Naive thymus-derived CD8-positive, alpha-beta T cell (primary cell): ENCODE data around the gene TM9SF2. TPM values are rescaled to one million over a fixed set of nuclear protein-coding genes. Genes with fewer than 3 reads are reported as not detected.
"Not testable (repeated sequence)": the region's sequence is repeated elsewhere in the genome, so short reads cannot be mapped to it uniquely, and the experiment has no call there.

Source experiments
- ATAC-seq, 2 donors: fragments of 150-1000 bp; cut with Tn5 transposase in 1 of 2; sonication (Bioruptor Pico), chemical (Tn5 transposase) in 1 of 2; 1 replicate in 1 of 2; 2 replicates in 1 of 2; pipeline ENCODE4 v1.10.0; 2021; ENCODE audit warnings: mild to moderate bottlenecking in 2 of 2, moderate library complexity in 2 of 2
- POLR2A ChIA-PET: fragments of 350-600 bp; sonication (Branson Sonifier 250); formaldehyde crosslinking; loops from one replicate; lab custom pipeline; 2021; ENCODE audit warnings: antibody characterized with exemption; lab: Charles Lee
- DNase-seq, 10 donors: peaks; one replicate each; pipeline versions ENCODE4 v3.0.0 to v3.0.0-alpha.2; 2020 to 2022
- H3K27ac Mint-ChIP-seq, 10 donors: one replicate each; pipeline ENCODE4 v1.8.0; 2020 to 2022; ENCODE audit warnings: mild to moderate bottlenecking in 10 of 10, mixed read lengths in 10 of 10, moderate library complexity in 4 of 10, inconsistent platforms in 1 of 10
- H3K27me3 Mint-ChIP-seq, 5 donors: one replicate each; pipeline ENCODE4 v1.8.0; 2021 to 2022; ENCODE audit warnings: mixed read lengths in 5 of 5
- H3K36me3 Mint-ChIP-seq, 3 donors: one replicate each; pipeline ENCODE4 v1.8.0; 2020 to 2022; ENCODE audit warnings: mixed read lengths in 3 of 3, mild to moderate bottlenecking in 2 of 3, inconsistent platforms in 1 of 3
- H3K4me1 Mint-ChIP-seq, 4 donors: one replicate each; pipeline ENCODE4 v1.8.0; 2021 to 2022; ENCODE audit warnings: mixed read lengths in 4 of 4
- H3K4me3 Mint-ChIP-seq, 10 donors: one replicate each; pipeline ENCODE4 v1.8.0; 2020 to 2022; ENCODE audit warnings: mild to moderate bottlenecking in 10 of 10, mixed read lengths in 10 of 10, moderate library complexity in 6 of 10, inconsistent platforms in 1 of 10
- H3K9me3 Mint-ChIP-seq, 9 donors: one replicate each; pipeline ENCODE4 v1.8.0; 2020 to 2022; ENCODE audit warnings: mixed read lengths in 9 of 9, mild to moderate bottlenecking in 3 of 9, inconsistent platforms in 1 of 9, moderate library complexity in 1 of 9
- polyA plus RNA-seq, 3 donors: library from polyadenylated mRNA; unstranded; fragments of 300-500 nt; fragmentation: Illumina TruSeq; gene quantifications; one replicate each; pipeline ENCODE4 v1.2.3, GENCODE V29; 2021
- total RNA-seq, 8 experiments: library from RNA in 2 of 8; stranded (reverse) in 2 of 8; gene quantifications; one replicate each; pipeline ENCODE4 v1.2.3 and lab custom pipeline; 2021 to 2026

Gene TM9SF2
- total and polyA plus RNA-seq, 5 experiments from 2014 or later, result 41.5 to 57.4 (median 50.2) TPM

DNA sequence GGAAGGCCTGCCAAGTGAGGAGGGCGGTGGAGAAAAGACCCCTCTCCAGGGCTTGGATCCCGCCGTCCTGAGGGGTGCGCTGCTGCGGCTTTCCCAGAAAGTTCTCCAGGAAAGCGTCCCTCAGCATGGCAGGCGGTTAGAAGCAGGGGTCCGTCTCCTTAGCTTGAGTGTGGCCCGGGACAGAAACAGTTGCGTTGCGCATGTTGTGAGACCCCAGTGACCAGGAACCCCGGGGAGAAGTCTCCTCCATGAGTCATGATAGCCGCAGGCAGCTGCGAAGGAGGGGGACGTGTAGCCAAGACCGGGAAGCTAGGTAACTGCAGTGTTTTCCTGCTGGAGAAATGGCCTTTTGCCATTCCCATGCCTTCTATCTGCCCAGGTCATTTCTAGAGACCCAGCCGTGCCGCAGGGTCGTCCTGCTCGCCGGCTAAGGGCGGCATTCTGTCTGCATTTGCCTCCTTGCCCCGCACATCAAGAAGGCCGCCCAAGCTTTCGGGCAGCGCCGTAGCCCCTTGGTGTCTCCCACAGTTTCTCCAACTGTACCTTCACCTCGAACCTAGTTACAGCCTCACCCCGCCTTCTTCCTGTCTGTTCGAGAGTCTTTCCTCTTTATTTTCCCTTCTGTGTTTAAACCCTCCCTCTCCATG is 64.3 kb downstream of the TM9SF2 start:
- Mint-ChIP-seq H3K27ac (peak overlapping the region in 5 of 10 donors; percentile 34 to 75 (median 63)), H3K9me3 (peaks cover 0 to 17% (median 5%) of the 10 kb centered on the region in 9 donors), H3K36me3 (peaks cover 4 to 48% (median 9%) of the 10 kb centered on the region in 3 donors), H3K27me3 (no peaks in the 10 kb centered on the region), H3K4me1 (peaks cover 9 to 15% (median 12%) of the 10 kb centered on the region in 4 donors), H3K4me3 (peak overlapping the region; percentile 62 to 82 (median 76))
- no peak for DNase-seq
- ATAC-seq, result no peak
- POLR2A ChIA-PET, result interaction anchor here (0.6 to 2.4 kb wide), 4 partner anchors 36 to 131 kb away, joined by 3 to 7 read pairs (median 4); partner anchors contain the start of gene CLYBL

GRCh38 chr13:99566125-99567083 is 65.1 kb downstream of the TM9SF2 start:
- DNase-seq (no peak), ATAC-seq (peak; percentile 33 to 50)
- peak overlapping the region in 8 of 10 donors; percentile 4 to 75 (median 53) for H3K27ac Mint-ChIP-seq
- POLR2A ChIA-PET, result interaction anchor here (0.5 to 0.7 kb wide), 4 partner anchors 35 to 191 kb away, joined by 3 to 7 read pairs (median 4); no protein-coding TSS in a partner anchor
- peaks cover 9 to 15% (median 12%) of the 10 kb centered on the region in 4 donors for H3K4me1 Mint-ChIP-seq
- peaks cover 0 to 20% (median 5%) of the 10 kb centered on the region in 9 donors for H3K9me3 Mint-ChIP-seq
- H3K27me3 Mint-ChIP-seq, result no peaks in the 10 kb centered on the region
- peaks cover 4 to 40% (median 9%) of the 10 kb centered on the region in 3 donors for H3K36me3 Mint-ChIP-seq
- peak overlapping the region; percentile 62 to 82 (median 76) for H3K4me3 Mint-ChIP-seq

GRCh38 chr13:99568901-99569300 is 67.6 kb downstream of the TM9SF2 start:
- POLR2A ChIA-PET, ATAC-seq: not testable (repeated sequence)

DNA sequence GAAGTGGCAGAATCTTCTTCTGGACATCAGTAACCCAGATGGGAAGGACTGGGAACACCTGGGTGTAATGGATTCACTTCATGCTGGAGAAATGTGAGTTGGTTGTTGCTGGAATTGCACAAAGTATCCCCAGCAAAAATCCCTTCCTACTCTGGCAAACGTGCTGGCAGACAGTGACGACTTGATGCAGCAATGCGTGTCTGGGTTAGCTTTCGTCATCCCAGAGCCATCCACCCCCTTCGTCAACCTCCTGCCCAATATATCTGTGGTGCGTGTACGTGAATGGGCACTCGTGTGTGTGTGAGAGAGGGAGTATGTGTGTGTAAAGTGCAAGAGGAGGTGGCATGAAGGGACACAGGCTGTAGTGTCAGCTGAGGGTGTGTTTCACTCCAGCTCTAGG is 70.9 kb downstream of the TM9SF2 start:
- Mint-ChIP-seq H3K36me3 (peaks cover 0 to 4% (median 3%) of the 10 kb centered on the region in 3 donors), H3K4me3 (no peak overlapping the region), H3K27ac (no peak overlapping the region), H3K4me1 (peaks cover 0 to 2% (median 1%) of the 10 kb centered on the region in 4 donors), H3K27me3 (no peaks in the 10 kb centered on the region), H3K9me3 (peaks cover 0 to 17% (median 5%) of the 10 kb centered on the region in 9 donors)
- no peak for DNase-seq
- POLR2A ChIA-PET, result interaction anchor here (0.6 kb wide), 1 partner anchor 33 kb away, joined by 3 read pairs; no protein-coding TSS in a partner anchor
- no peak for ATAC-seq

More at GRCh38 chr13:99568901-99569300, 67.6 kb downstream of the TM9SF2 start:
- peaks cover 9 to 15% (median 12%) of the 10 kb centered on the region in 4 donors for H3K4me1 Mint-ChIP-seq
- H3K27me3 Mint-ChIP-seq, H3K4me3 Mint-ChIP-seq, H3K27ac Mint-ChIP-seq, DNase-seq: not testable (repeated sequence)
- H3K9me3 Mint-ChIP-seq, result peaks cover 0 to 20% (median 5%) of the 10 kb centered on the region in 9 donors
- peaks cover 4 to 18% (median 8%) of the 10 kb centered on the region in 3 donors for H3K36me3 Mint-ChIP-seq

- no peak overlapping the region for H3K27ac Mint-ChIP-seq
- H3K27me3 Mint-ChIP-seq, result no peaks in the 10 kb centered on the region
- H3K36me3 Mint-ChIP-seq, result peaks cover 0 to 4% (median 3%) of the 10 kb centered on the region in 3 donors
- H3K4me1 Mint-ChIP-seq, result peaks cover 0 to 2% (median 1%) of the 10 kb centered on the region in 4 donors
- DNase-seq (no peak), ATAC-seq (no peak)
- H3K9me3 Mint-ChIP-seq, result peaks cover 0 to 17% (median 5%) of the 10 kb centered on the region in 9 donors
- POLR2A ChIA-PET, result no interaction called here
- H3K4me3 Mint-ChIP-seq, result no peak overlapping the region
Observed at GRCh38 chr13:99572921-99573320, 71.6 kb downstream of the TM9SF2 start.

DNA sequence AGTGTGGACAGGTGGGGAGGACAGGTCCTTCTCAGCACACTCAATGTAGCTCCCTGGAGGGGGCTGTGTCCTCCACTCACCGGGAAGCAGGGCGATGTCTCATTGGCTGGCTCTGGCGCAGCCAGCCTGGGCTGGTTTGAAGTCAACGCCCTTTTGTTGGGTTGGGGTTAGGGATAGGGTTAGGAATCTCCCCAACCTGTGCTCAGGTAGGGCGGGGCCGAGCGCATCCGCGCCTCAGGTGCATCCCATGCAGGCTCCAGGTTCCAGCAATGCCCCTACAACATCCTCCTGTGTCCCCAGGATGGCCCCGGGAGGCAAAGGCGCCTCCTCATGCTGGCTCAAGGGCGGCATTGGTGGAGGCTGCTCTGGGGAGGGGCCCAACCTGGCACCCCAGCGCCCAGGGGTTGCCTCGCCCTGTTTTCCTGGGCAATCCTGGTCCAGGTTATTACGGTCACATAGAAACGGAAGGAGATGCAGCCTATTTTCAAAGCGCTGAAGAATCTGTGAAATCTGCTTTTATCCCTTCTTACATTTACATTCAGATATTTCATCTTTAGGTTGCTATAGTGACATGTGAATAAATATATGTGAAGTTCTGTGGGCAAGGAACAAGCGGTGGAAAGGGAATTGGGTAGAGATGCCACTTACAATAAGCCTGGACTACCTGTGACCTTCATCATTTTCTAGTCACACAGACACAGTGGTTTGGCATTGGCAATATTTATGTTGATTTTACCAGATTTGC is 74.3 kb downstream of the TM9SF2 start:
- Mint-ChIP-seq H3K4me3 (no peak overlapping the region), H3K4me1 (peaks cover 0 to 4% (median 2%) of the 10 kb centered on the region in 4 donors), H3K27me3 (no peaks in the 10 kb centered on the region), H3K36me3 (no peaks in the 10 kb centered on the region), H3K27ac (peak overlapping the region in 1 of 10 donors; percentile 15), H3K9me3 (peaks cover 0 to 2% (median 0%) of the 10 kb centered on the region in 9 donors)
- DNase-seq (no peak), ATAC-seq (no peak)
- POLR2A ChIA-PET, result no interaction called here

GRCh38 chr13:99577934-99578917 is 77.0 kb downstream of the TM9SF2 start:
- no peak for DNase-seq
- peak overlapping the region in 1 of 10 donors; percentile 46 for H3K27ac Mint-ChIP-seq

GRCh38 chr13:99580500-99581268 is 79.4 kb downstream of the TM9SF2 start:
- Mint-ChIP-seq H3K9me3 (no peaks in the 10 kb centered on the region), H3K27ac (peak overlapping the region in 1 of 10 donors; percentile 43), H3K27me3 (no peaks in the 10 kb centered on the region), H3K36me3 (no peaks in the 10 kb centered on the region), H3K4me3 (no peak overlapping the region), H3K4me1 (peaks cover 0 to 2% (median under 1%) of the 10 kb centered on the region in 4 donors)
- ATAC-seq (no peak), DNase-seq (no peak)
- POLR2A ChIA-PET, result no interaction called here

More at GRCh38 chr13:99577934-99578917, 77.0 kb downstream of the TM9SF2 start:
- no peak overlapping the region for H3K4me3 Mint-ChIP-seq
- H3K27me3 Mint-ChIP-seq, result no peaks in the 10 kb centered on the region
- H3K36me3 Mint-ChIP-seq, result no peaks in the 10 kb centered on the region
- no peak for ATAC-seq
- no peaks in the 10 kb centered on the region for H3K9me3 Mint-ChIP-seq
- POLR2A ChIA-PET, result interaction anchor here (0.7 kb wide), 1 partner anchor 656 kb away, joined by 3 read pairs; no protein-coding TSS in a partner anchor
- H3K4me1 Mint-ChIP-seq, result peaks cover 0 to 4% (median 2%) of the 10 kb centered on the region in 4 donors

GRCh38 chr13:99582511-99582910 is 81.2 kb downstream of the TM9SF2 start:
- Mint-ChIP-seq H3K36me3 (no peaks in the 10 kb centered on the region), H3K27me3 (peaks cover 0 to 2% (median 0%) of the 10 kb centered on the region in 5 donors), H3K4me1 (peaks cover 0 to 2% (median under 1%) of the 10 kb centered on the region in 4 donors), H3K27ac (peak overlapping the region in 1 of 10 donors; percentile 63), H3K4me3 (no peak overlapping the region), H3K9me3 (no peaks in the 10 kb centered on the region)
- POLR2A ChIA-PET, result no interaction called here
- DNase-seq (no peak), ATAC-seq (no peak)

DNA sequence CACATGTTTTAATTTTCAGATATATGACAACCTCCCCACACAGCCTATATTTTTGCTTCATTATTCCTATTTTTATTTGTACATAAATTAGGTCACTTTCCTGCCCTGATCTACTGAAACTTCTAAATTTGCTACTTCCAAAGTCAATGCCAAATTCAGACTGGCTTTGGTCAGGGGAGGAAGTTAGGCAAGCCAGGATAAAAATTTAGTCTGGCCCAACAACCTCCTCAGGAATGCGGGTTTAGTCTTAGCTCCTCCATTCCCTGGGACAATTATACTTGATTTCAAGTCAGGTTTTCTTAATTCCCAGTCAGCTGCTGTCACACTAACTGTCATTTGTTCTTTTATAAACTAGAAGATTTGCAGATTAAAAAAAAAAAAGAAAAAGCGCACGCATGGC is 84.3 kb downstream of the TM9SF2 start:
- peaks cover 0 to 2% (median 0%) of the 10 kb centered on the region in 5 donors for H3K27me3 Mint-ChIP-seq

More for the DNA sequence above, 84.3 kb downstream of the TM9SF2 start:
- POLR2A ChIA-PET, result interaction anchor here (0.7 kb wide), 1 partner anchor 18 kb away, joined by 3 read pairs; no protein-coding TSS in a partner anchor
- no peak for DNase-seq
- Mint-ChIP-seq H3K27ac (no peak overlapping the region), H3K36me3 (no peaks in the 10 kb centered on the region), H3K4me1 (peaks cover 0 to 7% (median 6%) of the 10 kb centered on the region in 4 donors), H3K9me3 (no peaks in the 10 kb centered on the region), H3K4me3 (no peak overlapping the region)
- no peak for ATAC-seq
